ENCODE results near the gene SHISA9.

DNA sequence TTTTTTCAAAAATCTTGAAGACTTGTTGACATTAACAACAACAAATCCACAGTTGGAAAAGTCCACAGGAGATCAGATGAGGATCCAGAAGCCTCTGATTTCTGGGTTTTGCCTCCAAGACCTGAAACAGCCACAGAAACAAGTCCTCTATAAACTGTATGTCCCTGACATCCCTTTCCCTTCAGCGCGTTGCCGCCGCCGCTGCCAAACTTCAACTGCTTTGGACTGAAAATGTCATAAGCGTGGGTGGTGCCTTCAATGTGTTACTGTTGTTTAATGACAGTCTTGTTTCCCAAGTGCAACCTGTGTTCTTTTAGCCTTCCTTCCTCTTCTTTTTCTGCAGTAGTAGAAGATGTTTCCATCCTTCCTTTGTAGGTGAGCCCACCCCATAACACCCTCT, 334.9 kb downstream of the SHISA9 start:
- TF ChIP-seq, protein P1, sequence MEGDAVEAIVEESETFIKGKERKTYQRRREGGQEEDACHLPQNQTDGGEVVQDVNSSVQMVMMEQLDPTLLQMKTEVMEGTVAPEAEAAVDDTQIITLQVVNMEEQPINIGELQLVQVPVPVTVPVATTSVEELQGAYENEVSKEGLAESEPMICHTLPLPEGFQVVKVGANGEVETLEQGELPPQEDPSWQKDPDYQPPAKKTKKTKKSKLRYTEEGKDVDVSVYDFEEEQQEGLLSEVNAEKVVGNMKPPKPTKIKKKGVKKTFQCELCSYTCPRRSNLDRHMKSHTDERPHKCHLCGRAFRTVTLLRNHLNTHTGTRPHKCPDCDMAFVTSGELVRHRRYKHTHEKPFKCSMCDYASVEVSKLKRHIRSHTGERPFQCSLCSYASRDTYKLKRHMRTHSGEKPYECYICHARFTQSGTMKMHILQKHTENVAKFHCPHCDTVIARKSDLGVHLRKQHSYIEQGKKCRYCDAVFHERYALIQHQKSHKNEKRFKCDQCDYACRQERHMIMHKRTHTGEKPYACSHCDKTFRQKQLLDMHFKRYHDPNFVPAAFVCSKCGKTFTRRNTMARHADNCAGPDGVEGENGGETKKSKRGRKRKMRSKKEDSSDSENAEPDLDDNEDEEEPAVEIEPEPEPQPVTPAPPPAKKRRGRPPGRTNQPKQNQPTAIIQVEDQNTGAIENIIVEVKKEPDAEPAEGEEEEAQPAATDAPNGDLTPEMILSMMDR (IDR thresholded peaks at IDR 0.05) = no peak
- TF ChIP-seq POLR2A (IDR thresholded peaks at IDR 0.05) = no peak
